PC-3 (cell line): ENCODE measurements around the gene MACO1.

Experiments used
- CTCF ChIP-seq: fragments of 300-600 bp; sonication (generic); conservative IDR thresholded peaks from 2 replicates; pipeline ENCODE4 v1.5.1; 2017; ENCODE audit warnings: antibody characterized with exemption, low read depth, mild to moderate bottlenecking, low read length
- EZH2 ChIP-seq: fragments of 300-600 bp; sonication (generic); IDR thresholded peaks from one replicate; pipeline ENCODE4 v1.6.1; 2017; ENCODE audit warnings: antibody characterized with exemption, mild to moderate bottlenecking, low read length; ENCODE audit not compliant: unreplicated experiment
- EZH2phosphoT487 ChIP-seq: fragments of 300-600 bp; sonication (generic); IDR thresholded peaks from 2 replicates; pipeline ENCODE4 v1.6.1; 2018; ENCODE audit warnings: mild to moderate bottlenecking, antibody characterized with exemption, low read length, borderline replicate concordance

- TF ChIP-seq CTCF = no peak
- TF ChIP-seq EZH2 = no peak
- TF ChIP-seq EZH2phosphoT487 = no peak
Observed at GRCh38 chr1:25461849-25462248, 31.2 kb downstream of the MACO1 start.
